PFSK-1 (cell line): ENCODE results near the gene PVALEF.

Source experiments
- FOXP2 ChIP-seq: optimal IDR thresholded peaks from 2 replicates; pipeline ENCODE3; 2011; ENCODE audit warnings: borderline replicate concordance, control low read depth, inconsistent platforms; ENCODE audit not compliant: insufficient read depth; ENCODE audit errors: extremely low read length, extremely low read depth
- POLR2AphosphoS5 ChIP-seq: IDR thresholded peaks from 2 replicates; pipeline ENCODE4 v1.6.1; 2012; ENCODE audit warnings: low read depth, mild to moderate bottlenecking, control low read depth, low read length, moderate library complexity
- SIN3A ChIP-seq: IDR thresholded peaks from 2 replicates; pipeline ENCODE4 v1.6.1; 2012; ENCODE audit warnings: mild to moderate bottlenecking, low read length, moderate library complexity, borderline replicate concordance; ENCODE audit not compliant: insufficient read depth
- TAF1 ChIP-seq: IDR thresholded peaks from 2 replicates; pipeline ENCODE4 v1.6.1; 2012; ENCODE audit warnings: low read length, control low read depth, borderline replicate concordance; ENCODE audit not compliant: insufficient read depth
- TF ChIP-seq, protein P1 (sequence below), 2 experiments: IDR thresholded peaks; 2 replicates each; pipeline versions ENCODE4 v1.6.1 to v1.8.0; 2011 to 2012; ENCODE audit warnings: low read depth in 2 of 2, low read length in 2 of 2, control low read depth in 1 of 2, inconsistent platforms in 1 of 2, mild to moderate bottlenecking in 1 of 2, moderate library complexity in 1 of 2; ENCODE audit not compliant: insufficient read depth in 1 of 2

PVALEF gene

DNA sequence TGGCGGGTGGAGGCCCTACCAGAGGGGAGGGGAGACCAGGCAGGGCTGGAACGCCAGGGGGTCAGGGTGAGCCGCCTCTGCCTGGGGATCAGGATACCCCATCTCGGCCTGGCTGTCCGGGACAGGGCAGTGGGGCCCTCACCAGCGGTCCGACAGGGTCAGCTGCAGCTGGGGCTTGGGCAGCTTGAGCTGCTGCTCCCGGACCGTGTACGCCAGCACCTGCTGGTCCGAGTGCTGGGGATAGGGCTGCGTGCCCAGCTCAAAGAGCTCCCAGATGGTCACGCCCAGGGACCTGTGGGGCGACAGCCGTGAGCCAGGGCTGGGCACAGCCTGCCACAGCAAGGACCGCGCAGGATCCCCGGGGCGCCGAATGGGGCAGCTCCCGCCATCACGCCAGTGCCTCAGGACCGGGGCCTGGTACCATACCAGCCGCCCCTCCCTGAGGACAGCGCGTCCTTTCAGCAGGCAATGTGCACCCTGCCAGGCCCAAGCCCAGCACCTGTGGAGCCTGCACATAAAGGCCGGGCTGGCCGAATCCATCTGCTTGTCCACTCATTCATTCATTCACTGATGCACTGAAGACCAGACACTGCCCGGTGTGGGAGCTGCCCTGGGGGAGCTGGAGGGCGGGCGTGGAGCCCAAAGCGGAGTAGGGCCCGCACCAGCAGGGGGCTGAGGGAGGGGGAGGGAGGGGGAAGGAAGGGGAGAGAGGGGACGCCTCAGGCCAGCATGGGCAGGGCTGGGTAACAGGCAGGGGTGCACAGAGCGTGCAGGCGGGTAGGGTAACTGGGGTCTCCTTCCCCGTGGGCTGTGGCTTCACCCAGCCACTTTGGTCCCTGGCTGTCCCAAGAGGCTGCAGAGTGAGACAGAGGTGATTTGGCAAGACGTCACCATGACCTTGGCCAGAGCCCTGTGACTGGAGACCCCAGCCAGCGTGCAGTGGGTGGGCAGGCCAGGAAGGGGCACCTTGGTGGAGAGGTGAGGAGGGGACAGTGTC lies 42.0 kb upstream of the PVALEF start:
- TF ChIP-seq SIN3A (no peak), TAF1 (no peak), POLR2AphosphoS5 (no peak), FOXP2 (no peak)
- TF ChIP-seq, protein P1, sequence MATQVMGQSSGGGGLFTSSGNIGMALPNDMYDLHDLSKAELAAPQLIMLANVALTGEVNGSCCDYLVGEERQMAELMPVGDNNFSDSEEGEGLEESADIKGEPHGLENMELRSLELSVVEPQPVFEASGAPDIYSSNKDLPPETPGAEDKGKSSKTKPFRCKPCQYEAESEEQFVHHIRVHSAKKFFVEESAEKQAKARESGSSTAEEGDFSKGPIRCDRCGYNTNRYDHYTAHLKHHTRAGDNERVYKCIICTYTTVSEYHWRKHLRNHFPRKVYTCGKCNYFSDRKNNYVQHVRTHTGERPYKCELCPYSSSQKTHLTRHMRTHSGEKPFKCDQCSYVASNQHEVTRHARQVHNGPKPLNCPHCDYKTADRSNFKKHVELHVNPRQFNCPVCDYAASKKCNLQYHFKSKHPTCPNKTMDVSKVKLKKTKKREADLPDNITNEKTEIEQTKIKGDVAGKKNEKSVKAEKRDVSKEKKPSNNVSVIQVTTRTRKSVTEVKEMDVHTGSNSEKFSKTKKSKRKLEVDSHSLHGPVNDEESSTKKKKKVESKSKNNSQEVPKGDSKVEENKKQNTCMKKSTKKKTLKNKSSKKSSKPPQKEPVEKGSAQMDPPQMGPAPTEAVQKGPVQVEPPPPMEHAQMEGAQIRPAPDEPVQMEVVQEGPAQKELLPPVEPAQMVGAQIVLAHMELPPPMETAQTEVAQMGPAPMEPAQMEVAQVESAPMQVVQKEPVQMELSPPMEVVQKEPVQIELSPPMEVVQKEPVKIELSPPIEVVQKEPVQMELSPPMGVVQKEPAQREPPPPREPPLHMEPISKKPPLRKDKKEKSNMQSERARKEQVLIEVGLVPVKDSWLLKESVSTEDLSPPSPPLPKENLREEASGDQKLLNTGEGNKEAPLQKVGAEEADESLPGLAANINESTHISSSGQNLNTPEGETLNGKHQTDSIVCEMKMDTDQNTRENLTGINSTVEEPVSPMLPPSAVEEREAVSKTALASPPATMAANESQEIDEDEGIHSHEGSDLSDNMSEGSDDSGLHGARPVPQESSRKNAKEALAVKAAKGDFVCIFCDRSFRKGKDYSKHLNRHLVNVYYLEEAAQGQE (IDR thresholded peaks at IDR 0.05; ENCODE audit: insufficient read depth in 1 of 2, low read depth in 2 of 2, low read length in 2 of 2) = no peak

DNA sequence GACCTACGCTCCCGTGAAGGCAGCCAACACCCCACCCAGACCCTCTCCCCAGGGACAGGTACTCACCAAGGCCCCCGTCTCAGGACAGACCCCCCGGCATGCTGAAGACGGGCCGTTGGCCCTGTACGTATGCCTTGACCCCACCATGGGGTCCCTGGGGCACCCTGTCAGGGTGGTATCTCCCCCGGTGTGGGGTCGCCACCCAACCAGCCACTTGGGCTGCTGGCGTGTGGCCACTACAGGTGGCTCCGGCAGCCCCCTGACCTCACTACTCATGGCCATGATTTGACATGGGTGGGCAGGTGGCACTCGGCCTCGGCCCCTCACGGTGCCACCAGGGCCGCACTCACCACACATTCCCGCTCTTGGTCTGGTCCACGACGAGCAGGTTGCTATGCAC lies 40.9 kb upstream of the PVALEF start:
- TF ChIP-seq FOXP2 = no peak

DNA sequence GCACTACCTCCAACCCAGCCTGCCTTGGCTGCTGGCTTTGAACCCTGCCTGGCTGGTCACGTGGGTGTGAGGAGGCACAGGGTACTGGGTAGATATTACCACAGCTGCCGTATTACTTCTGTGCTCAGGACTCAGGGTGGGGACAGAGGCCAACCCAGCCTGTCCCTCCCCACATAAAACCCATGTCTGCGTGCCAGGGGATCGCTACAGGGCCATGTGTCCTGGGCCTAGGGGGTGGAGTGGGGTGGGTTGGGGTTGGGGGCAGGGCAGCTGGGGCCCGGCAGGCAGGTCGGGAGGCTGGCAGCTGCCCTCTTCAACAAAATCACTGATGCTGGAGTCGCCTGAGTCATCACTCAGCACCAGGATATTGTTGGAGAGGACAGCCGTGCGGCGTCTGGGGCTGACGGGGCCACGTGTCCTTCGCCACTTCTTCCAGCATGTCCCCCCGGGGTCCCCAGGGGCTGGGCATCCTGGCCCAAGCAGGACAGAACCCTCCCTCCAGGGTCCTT lies 39.7 kb upstream of the PVALEF start:
- no peak for TF ChIP-seq TAF1
- no peak for TF ChIP-seq FOXP2
- TF ChIP-seq, protein P1 (IDR thresholded peaks at IDR 0.05; ENCODE audit: insufficient read depth in 1 of 2, low read depth in 2 of 2, low read length in 2 of 2) = no peak
- TF ChIP-seq POLR2AphosphoS5 = no peak
- no peak for TF ChIP-seq SIN3A

DNA sequence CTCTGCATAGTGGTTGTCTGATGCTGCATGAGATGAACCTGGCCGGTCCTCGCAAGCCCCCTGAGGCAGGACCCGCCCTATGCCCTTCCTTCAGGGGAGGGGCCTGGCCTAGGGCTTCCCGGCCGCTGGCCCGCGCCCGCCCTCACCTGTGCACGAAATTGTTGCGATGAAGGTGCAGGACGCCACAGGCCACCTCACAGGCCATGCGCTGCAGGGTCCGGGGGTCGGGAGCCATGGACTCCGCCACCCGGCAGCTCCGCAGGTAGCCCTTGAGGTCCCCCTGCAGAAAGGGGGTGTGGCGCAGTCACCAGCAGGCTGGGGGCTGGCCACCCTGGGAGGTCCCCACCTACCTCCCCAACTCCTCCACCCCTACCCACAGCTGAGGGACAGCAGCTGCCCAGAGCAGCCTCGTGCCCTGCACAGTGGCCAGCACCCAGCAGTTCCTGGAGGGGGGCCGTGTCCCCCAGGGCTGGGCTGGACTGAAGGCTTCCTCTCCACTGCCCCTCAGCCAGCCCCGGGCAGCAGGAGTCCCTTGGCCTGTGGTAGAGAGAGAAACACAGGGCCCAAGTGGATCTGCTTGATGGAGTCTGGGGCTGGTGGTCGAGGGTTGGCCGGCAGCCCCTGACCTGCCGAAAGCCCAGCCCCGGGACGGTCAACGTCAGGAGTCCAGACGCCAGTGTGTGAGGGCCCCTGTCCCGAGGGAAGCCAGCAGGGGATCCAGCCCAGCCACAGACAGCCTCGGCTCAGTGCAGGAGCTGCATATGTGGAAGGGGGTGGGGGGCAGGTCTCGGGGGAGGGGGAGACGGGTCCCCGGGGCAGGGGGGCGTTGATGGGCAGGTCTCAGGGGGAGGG lies 38.8 kb upstream of the PVALEF start:
- TF ChIP-seq POLR2AphosphoS5 = no peak

DNA sequence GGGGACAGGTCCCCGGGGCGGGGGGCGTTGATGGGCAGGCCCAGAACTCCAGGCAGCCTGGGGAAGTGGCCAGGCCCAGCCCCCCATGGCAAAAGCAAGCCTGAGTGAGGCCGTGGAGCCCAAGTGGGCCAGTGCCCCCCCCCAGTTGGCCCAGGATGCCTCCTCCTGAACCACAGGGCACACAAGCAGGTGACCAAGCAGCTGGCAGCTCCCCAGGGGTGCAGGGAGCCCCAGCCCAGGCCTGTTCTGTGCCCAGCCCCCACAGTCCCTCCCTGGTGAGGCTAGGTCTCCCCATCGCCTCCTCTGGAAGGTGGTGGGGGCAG lies 38.2 kb upstream of the PVALEF start:
- TF ChIP-seq SIN3A (no peak), FOXP2 (no peak), POLR2AphosphoS5 (no peak), TAF1 (no peak)
- TF ChIP-seq, protein P1 (IDR thresholded peaks at IDR 0.05; ENCODE audit: insufficient read depth in 1 of 2, low read depth in 2 of 2, low read length in 2 of 2) = no peak
